ENCODE measurements around the gene DENND1C. TPM values are rescaled to one million over a fixed set of nuclear protein-coding genes. Genes with fewer than 3 reads are reported as not detected.

DENND1C gene
- total RNA-seq, 1 experiment from 2014 or later = 3.5 TPM

GRCh38 chr19:6421075-6422014, 60.2 kb downstream of the DENND1C start:
- H3K4me1 Mint-ChIP-seq (ENCODE audit: low read depth, unreplicated experiment) = peaks cover 2% of the 10 kb centered on the region
- TF ChIP-seq CTCF (IDR thresholded peaks at IDR 0.05; ENCODE audit: insufficient read depth in 1 of 2, low read depth in 1 of 2, low read length in 1 of 2, severe bottlenecking in 1 of 2, unreplicated experiment in 1 of 2) = no peak
- no peaks in the 10 kb centered on the region for H3K27me3 Mint-ChIP-seq (ENCODE audit: insufficient read depth, unreplicated experiment)
- BruUV-seq (replicated peaks) = no TSS peak
- H3K9me3 Mint-ChIP-seq (ENCODE audit: unreplicated experiment) = no peaks in the 10 kb centered on the region
- Histone ChIP-seq H3K4me3 (ENCODE audit: low read depth, low read length) (no peak overlapping the region), H3K27me3 (replicated peaks; ENCODE audit: control insufficient read depth, insufficient read depth, low read length) (no peaks in the 10 kb centered on the region), H3K4me1 (peaks cover 18% of the 10 kb centered on the region), H3K9me3 (no peaks in the 10 kb centered on the region), H3K36me3 (ENCODE audit: control insufficient read depth, insufficient read depth, low read length) (peaks cover 5% of the 10 kb centered on the region)
- POLR2A ChIA-PET = no interaction called here
- no peak for DNase-seq
- CTCF ChIA-PET = no interaction called here
- H3K36me3 Mint-ChIP-seq (ENCODE audit: insufficient read depth, unreplicated experiment) = peaks cover 81% of the 10 kb centered on the region
- H3K27ac Mint-ChIP-seq (ENCODE audit: unreplicated experiment) = no peak overlapping the region
- H3K4me3 Mint-ChIP-seq (ENCODE audit: unreplicated experiment) = no peak overlapping the region
- intact Hi-C loops (cut with micrococcal nuclease; ENCODE audit: unreplicated experiment) = loop anchor here (10.0 kb wide), 1 partner anchor 147 kb away; the partner anchor contains the start of gene MLLT1

- H3K36me3 Mint-ChIP-seq (ENCODE audit: insufficient read depth, unreplicated experiment) = peaks cover 94% of the 10 kb centered on the region
- peaks cover 8% of the 10 kb centered on the region for H3K4me1 ChIP-seq
- ChIA-PET POLR2A (no interaction called here), CTCF (no interaction called here)
- no peak overlapping the region for H3K4me3 ChIP-seq (ENCODE audit: low read depth, low read length)
- intact Hi-C loops (cut with micrococcal nuclease; ENCODE audit: unreplicated experiment) = no loop called here
- no peaks in the 10 kb centered on the region for H3K27me3 ChIP-seq (replicated peaks; ENCODE audit: control insufficient read depth, insufficient read depth, low read length)
- no peaks in the 10 kb centered on the region for H3K27me3 Mint-ChIP-seq (ENCODE audit: insufficient read depth, unreplicated experiment)
- no peak for DNase-seq
- H3K4me1 Mint-ChIP-seq (ENCODE audit: low read depth, unreplicated experiment) = peaks cover 5% of the 10 kb centered on the region
- peaks cover 7% of the 10 kb centered on the region for H3K36me3 ChIP-seq (ENCODE audit: control insufficient read depth, insufficient read depth, low read length)
- no peak overlapping the region for H3K27ac Mint-ChIP-seq (ENCODE audit: unreplicated experiment)
- H3K9me3 ChIP-seq = no peaks in the 10 kb centered on the region
- no peaks in the 10 kb centered on the region for H3K9me3 Mint-ChIP-seq (ENCODE audit: unreplicated experiment)
- no peak for TF ChIP-seq CTCF (IDR thresholded peaks at IDR 0.05; ENCODE audit: insufficient read depth in 1 of 2, low read depth in 1 of 2, low read length in 1 of 2, severe bottlenecking in 1 of 2, unreplicated experiment in 1 of 2)
- no TSS peak for BruUV-seq (replicated peaks)
- no peak overlapping the region for H3K4me3 Mint-ChIP-seq (ENCODE audit: unreplicated experiment)
These were observed 63.0 kb downstream of the DENND1C start for GRCh38 chr19:6418562-6418932.

GRCh38 chr19:6417713-6418561, 63.6 kb downstream of the DENND1C start:
- Histone ChIP-seq H3K36me3 (ENCODE audit: control insufficient read depth, insufficient read depth, low read length) (peaks cover 7% of the 10 kb centered on the region), H3K4me3 (ENCODE audit: low read depth, low read length) (no peak overlapping the region), H3K4me1 (peaks cover 2% of the 10 kb centered on the region), H3K27me3 (replicated peaks; ENCODE audit: control insufficient read depth, insufficient read depth, low read length) (no peaks in the 10 kb centered on the region), H3K9me3 (no peaks in the 10 kb centered on the region)
- POLR2A ChIA-PET = no interaction called here
- DNase-seq = peak in 1 of 2 experiments; percentile 59
- no TSS peak for BruUV-seq (replicated peaks)
- no peaks in the 10 kb centered on the region for H3K9me3 Mint-ChIP-seq (ENCODE audit: unreplicated experiment)
- peaks cover 5% of the 10 kb centered on the region for H3K4me1 Mint-ChIP-seq (ENCODE audit: low read depth, unreplicated experiment)
- no peak overlapping the region for H3K4me3 Mint-ChIP-seq (ENCODE audit: unreplicated experiment)
- CTCF ChIA-PET = interaction anchor here (0.6 to 1.0 kb wide), 2 partner anchors 10 to 98 kb away, joined by 3 to 6 read pairs; no protein-coding TSS in a partner anchor
- H3K27ac Mint-ChIP-seq (ENCODE audit: unreplicated experiment) = no peak overlapping the region
- H3K36me3 Mint-ChIP-seq (ENCODE audit: insufficient read depth, unreplicated experiment) = peaks cover 94% of the 10 kb centered on the region
- TF ChIP-seq CTCF (IDR thresholded peaks at IDR 0.05; ENCODE audit: insufficient read depth in 1 of 2, low read depth in 1 of 2, low read length in 1 of 2, severe bottlenecking in 1 of 2, unreplicated experiment in 1 of 2) = peak in 1 of 2 experiments; percentile 57
- intact Hi-C loops (cut with micrococcal nuclease; ENCODE audit: unreplicated experiment) = no loop called here
- no peaks in the 10 kb centered on the region for H3K27me3 Mint-ChIP-seq (ENCODE audit: insufficient read depth, unreplicated experiment)

Data from Caco-2 (cell line).